Activated CD8-positive, alpha-beta memory T cell treated with anti-CD3 and anti-CD28 coated beads, Interleukin-2, amount 50 U/mL, for 1 hour (primary cell): ENCODE results near the gene DLX6.

Experiments used
- DNase-seq: peaks from one replicate; pipeline ENCODE4 v3.0.0-alpha.2; 2020; ENCODE audit errors: extremely low read depth

The DLX6 gene

GRCh38 chr7:96995406-96996110 lies 9.8 kb upstream of the DLX6 start:
- DNase-seq, result no peak

DNA sequence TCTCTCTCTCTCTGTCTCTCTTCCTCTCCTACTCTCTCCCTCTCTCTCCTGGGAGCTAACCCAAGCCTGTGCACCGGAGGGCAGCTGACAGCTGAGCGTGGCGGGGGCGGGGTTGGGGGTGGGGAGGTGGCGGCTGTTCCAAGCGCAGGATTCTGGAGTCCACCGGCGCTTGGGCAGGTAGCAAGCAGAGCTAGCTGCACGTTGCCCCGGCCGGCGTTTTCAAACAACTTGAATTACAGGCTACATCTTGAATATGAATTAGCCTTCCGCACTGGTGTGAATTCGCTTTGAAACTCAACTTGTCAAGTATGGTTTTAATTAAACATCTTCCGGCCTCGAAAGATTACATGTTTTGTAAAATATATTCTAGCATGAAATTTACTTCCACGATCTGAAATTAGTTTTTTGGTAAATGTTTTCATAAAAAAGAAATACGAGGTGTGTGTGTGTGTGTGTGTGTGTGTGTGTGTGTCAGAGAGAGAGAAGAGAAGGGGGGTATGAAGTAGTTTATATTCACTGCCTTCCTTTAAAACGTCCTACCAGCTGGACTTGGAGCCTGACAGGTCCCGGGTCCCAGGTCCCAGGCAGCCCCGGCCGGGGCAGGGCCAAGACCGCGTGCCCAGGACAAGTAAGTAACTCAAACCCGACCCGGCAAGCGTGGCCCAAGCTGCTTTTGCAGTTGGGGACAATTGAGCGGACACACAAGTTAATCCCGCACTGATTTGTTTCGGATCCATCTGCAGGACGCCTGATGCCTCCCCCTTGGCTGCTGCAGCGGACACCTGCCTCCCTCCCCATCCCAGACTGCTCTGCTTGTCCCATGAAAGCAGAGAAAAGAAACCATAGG lies 9.0 kb upstream of the DLX6 start:
- DNase-seq, result no peak

- DNase-seq, result no peak
These were observed 8.3 kb upstream of the DLX6 start for GRCh38 chr7:96996958-96997511.

DNA sequence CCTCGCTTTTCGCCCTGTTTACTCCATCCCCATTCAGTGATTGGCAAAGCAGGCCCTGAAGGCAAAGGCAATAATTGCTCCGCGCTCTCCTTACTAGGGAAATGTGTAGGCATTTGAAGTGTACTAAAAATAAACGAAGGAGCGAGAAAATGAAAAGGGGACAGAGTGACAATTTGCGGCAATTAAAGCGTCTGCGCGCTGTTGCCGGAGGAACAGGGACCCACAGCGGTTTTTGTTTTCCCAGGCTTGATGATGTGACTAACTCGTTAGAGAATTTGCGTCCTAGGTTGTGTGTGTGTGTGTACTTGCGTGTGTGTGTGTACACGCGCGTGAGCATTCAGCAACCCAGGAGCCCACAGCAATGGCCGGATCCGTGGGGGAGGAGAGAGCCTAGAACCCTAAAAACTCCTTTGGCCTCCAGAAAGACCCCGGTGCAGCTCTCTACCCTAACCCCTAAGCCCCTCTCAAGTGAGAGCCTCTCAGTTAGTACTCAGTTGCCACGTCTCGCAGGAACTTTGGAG lies 7.8 kb upstream of the DLX6 start:
- DNase-seq, result no peak

DNA sequence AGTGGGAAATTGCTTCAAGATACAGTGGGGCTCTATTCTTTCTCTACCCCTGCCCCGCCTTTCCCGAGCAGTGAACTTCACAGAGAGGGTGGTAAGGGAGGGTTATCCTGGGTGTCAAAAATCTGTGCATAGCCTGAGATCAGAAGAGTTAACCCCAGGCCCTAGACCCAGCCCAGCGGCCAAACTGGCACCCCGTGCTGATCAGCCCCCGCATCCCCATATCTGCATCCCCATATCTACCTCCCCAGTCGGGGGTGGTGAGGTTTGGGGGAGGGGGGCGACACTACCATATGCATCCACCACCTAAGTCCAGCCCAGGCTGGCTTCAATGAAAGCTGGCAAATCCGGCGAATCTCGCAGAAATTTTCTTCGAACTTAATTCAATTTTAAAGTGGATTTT lies 7.0 kb upstream of the DLX6 start:
- DNase-seq, result no peak

GRCh38 chr7:96998744-96999143 lies 6.6 kb upstream of the DLX6 start:
- DNase-seq, result no peak

DNA sequence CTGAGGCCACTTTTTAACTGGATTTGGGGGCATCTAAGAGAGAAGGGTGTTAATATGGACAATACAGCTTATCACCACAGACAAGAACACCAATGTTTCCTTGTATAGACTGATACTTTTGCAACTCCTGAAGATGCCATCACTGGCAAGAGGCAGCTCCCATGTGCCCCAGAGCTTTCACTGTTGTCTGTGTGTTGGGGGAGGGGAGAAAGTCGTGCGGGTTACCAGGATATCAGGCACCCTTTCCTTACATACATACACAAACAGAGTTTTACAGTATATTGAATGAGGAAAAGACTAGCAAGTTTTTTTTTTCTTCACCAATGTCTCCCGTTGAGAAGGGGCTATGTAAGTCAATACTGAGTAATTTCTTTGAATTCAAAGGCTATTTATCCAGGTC lies 4.1 kb upstream of the DLX6 start:
- DNase-seq, result no peak

GRCh38 chr7:97001656-97002554 lies 3.4 kb upstream of the DLX6 start:
- DNase-seq, result no peak

GRCh38 chr7:97002555-97003261 lies 2.6 kb upstream of the DLX6 start:
- no peak for DNase-seq

DNA sequence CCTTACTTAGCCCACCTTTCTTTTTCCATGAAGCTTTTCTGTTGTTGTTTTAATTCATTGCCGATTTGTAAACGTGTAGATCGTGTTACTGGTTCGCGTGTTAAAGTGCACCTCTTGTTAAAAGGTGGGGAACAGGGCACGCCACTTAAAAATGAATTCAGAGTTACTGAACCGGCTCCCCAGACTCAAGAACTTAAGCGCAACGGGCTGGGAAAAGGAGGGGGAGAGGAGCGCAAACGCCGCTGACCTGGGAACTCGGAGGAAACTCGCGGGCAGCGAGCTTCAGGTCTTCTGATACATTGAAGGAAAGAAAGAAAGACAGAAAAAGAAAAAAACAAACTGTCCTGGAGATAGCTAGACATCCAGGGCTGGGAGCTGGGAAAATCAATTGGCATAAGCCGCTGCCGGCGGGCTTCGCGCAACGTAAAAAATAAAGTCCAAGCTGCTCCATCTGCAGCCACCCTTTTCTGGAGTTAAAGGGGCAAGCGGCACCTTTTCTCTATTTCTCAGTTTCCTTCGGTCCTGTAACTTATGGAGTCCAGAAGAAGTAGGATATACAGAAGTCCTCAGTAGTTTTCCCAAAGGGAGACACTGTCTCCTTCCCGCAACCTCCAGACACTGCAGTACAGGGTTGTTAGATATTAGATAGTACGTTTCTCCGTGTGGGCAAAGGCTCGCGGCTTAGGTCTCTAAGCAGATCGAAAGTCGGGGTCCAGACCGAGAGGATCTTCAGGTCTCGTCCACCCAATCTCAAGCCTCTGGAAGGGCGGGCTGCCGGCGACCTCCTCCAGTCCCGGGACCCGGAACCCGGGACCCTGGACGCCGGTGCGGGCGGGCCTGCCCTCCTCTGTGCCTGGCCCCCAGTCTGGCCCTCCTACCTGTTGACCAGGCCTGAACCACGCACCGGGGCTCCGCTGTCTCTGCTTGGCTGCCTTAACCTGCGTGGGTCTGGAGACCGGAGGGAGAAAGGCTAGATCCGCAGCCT lies 1.8 kb upstream of the DLX6 start:
- DNase-seq, result no peak

GRCh38 chr7:97004247-97005182 lies 838 bp upstream of the DLX6 start:
- DNase-seq, result no peak

GRCh38 chr7:97006055-97006815 lies 882 bp downstream of the DLX6 start:
- no peak for DNase-seq

GRCh38 chr7:97006816-97007582 lies 1.6 kb downstream of the DLX6 start:
- DNase-seq, result no peak

GRCh38 chr7:97007583-97007861 lies 2.2 kb downstream of the DLX6 start:
- DNase-seq, result no peak

GRCh38 chr7:97008275-97008917 lies 3.0 kb downstream of the DLX6 start:
- DNase-seq, result no peak

- DNase-seq, result no peak
These were observed 4.7 kb downstream of the DLX6 start for GRCh38 chr7:97009753-97010732.
